AG09309 (cell line): Measurements from ENCODE around the gene NRG3.

ENCODE experiments used
- DNase-seq: peaks from one replicate; pipeline ENCODE4 v3.0.0-alpha.2; 2010; ENCODE audit warnings: low read depth
- H3K4me3 ChIP-seq: 2 replicates; pipeline ENCODE4 v1.5.1; 2011; ENCODE audit warnings: mild to moderate bottlenecking, low read depth, low read length, moderate library complexity; ENCODE audit not compliant: control insufficient read depth
- TF ChIP-seq, protein P1 (sequence below): IDR thresholded peaks from 2 replicates; pipeline ENCODE4 v1.5.1; 2011; ENCODE audit warnings: mild to moderate bottlenecking, low read depth, low read length, inconsistent platforms; ENCODE audit not compliant: insufficient read depth, control insufficient read depth; ENCODE audit errors: missing control alignments

Gene NRG3

DNA sequence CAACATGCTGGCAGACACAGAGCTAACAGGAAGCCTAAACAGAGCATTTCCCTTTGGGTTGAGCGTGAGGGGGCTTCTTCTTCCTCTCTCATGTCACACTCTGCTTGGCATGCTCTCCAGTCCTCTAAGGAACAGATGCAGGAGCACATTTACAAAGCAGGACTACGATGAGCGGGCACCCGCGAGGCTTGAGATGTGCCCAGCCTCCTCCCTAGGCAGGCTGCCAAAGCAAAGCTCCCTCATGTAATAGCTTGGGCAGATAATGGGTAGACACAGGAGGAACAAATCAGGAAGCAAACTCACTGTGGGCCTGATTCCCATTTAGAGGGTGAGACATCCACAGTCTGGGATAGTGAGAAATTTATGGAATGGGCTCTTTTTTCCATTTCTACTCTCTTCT lies 519.1 kb downstream of the NRG3 start:
- no peak overlapping the region for H3K4me3 ChIP-seq
- no peak for DNase-seq
- TF ChIP-seq, protein P1, sequence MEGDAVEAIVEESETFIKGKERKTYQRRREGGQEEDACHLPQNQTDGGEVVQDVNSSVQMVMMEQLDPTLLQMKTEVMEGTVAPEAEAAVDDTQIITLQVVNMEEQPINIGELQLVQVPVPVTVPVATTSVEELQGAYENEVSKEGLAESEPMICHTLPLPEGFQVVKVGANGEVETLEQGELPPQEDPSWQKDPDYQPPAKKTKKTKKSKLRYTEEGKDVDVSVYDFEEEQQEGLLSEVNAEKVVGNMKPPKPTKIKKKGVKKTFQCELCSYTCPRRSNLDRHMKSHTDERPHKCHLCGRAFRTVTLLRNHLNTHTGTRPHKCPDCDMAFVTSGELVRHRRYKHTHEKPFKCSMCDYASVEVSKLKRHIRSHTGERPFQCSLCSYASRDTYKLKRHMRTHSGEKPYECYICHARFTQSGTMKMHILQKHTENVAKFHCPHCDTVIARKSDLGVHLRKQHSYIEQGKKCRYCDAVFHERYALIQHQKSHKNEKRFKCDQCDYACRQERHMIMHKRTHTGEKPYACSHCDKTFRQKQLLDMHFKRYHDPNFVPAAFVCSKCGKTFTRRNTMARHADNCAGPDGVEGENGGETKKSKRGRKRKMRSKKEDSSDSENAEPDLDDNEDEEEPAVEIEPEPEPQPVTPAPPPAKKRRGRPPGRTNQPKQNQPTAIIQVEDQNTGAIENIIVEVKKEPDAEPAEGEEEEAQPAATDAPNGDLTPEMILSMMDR: no peak

DNA sequence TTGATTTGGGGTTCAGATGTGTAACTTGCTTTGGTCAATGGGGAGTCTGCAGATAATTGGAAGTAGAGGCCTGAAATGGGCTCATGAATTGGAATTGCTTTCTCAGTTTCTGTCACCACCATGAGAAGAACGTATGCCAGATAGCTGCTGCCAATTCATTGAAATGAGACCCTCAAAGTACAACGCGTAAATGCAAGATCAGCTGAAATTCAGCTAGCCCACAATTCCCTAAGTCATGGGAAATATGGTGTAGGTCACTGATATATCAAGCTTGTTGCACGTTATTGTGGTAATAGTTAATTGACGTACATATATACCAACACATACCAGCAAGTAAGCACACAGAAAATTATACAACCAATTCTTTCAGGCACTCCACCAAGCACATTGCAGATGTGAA lies 520.0 kb downstream of the NRG3 start:
- TF ChIP-seq, protein P1: no peak
- DNase-seq: no peak

DNA sequence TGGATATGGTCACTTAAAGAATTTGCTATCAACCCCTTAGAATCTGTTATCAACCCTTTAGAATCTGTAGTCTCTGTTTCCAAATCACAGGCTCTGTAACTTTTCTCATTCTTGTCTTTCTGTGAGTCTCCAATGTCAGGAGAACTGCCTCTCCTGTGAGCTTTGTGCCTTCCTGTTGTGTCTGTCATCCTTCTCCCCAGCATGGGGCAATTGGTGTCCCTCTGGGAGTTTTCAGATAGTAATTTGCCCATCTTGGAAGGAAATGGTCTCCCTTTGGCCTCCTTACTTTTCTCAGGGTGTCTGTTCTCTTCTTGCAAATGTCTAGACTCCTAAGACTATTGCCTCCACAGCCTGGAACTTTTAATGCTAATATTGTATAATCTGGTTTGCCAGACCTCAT lies 521.9 kb downstream of the NRG3 start:
- no peak for DNase-seq
- TF ChIP-seq, protein P1: no peak
- H3K4me3 ChIP-seq: no peak overlapping the region

More for the DNA sequence above, 520.0 kb downstream of the NRG3 start:
- no peak overlapping the region for H3K4me3 ChIP-seq

DNA sequence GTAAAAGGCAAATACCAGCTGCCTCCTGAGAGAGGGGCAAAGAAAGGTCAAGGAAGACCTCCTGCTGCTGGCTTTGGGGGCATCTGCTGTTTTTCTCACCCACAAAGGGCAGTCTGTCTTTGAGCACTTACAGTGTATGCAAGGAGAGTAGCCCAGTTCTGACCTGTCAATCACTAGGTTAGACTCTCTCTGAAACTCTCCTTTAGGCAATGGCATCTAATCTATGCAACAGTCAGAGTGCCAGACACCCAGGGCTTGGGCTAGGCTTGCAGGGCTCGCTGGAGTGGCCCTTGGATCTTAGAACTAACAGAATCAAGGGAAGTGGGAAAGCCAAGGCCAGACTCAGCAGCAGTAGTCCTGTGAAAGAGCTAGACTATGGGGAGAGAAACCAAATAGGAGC lies 522.9 kb downstream of the NRG3 start:
- no peak for DNase-seq
- TF ChIP-seq, protein P1: no peak
- no peak overlapping the region for H3K4me3 ChIP-seq

DNA sequence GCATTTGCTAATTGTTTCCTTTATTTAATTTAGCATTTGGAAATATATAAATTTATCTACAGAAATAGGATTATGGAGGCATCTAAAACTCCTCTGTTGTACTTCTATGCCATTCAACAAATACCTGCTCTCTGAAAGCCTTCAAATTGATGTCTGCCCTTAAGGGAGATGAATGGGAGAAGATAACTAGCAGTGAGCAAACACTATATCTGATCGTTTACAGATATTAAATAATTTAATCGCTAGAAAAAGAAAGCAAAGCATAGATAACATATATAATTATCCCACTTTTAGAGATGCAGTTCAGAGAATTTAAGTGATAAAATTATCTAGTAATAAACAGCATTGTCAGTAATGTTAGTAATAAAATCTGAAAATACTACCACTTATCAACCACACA lies 524.9 kb downstream of the NRG3 start:
- DNase-seq: no peak
- TF ChIP-seq, protein P1: no peak
- H3K4me3 ChIP-seq: no peak overlapping the region

DNA sequence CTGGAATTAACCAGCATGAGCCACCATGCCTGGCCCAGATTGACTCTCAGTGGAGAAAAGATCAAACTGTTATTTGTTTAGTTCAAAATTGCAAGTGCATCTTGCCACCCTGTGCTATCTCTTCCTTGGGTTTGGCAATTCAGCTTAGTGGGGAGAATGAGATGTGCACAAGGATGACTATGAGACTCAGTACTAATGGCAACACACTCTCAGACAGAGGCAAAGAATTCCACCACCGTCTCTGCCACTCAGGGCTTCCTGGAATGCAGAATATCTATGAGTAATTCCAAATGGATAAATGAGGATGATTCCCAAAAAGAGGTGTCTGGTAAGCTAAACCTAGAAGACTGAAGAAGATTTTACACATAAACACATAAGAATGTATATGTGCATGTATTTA lies 525.8 kb downstream of the NRG3 start:
- H3K4me3 ChIP-seq: no peak overlapping the region
- DNase-seq: no peak
- TF ChIP-seq, protein P1: no peak

DNA sequence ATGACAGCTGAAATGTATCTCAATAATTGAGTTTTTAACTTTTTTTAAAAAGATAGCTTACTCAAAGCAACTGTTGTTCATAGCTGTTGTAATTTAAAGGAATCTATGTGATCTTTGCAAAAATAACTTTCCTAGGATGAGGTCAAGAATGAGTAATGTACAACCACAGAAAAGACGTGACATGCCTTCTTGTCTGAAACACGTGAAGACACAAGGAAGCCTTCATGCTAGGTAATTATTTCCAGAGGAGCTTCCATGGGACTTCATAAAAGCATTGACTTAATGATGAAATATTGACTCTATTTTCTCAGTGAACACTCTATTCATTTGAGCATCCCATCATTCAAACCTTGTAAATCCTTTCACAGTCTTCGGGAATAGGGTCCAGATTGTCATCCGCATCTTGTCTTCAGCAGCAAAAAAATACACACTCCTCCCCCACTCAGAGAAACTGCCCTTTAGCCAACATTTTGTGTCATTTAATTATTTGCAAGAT lies 528.0 kb downstream of the NRG3 start:
- H3K4me3 ChIP-seq: no peak overlapping the region
- no peak for DNase-seq
- TF ChIP-seq, protein P1: no peak
